MG63 (cell line): ENCODE data around the gene LTBP1. TPM values are rescaled to one million over a fixed set of nuclear protein-coding genes. Genes with fewer than 3 reads are reported as not detected.

Source experiments
- DNase-seq: peaks from one replicate; pipeline ENCODE4 v3.0.0-alpha.2; 2020
- H3K27me3 ChIP-seq: fragments of 250-450 bp; sonication (Bioruptor Pico); 2 replicates; pipeline ENCODE4 v1.5.1; 2020; ENCODE audit warnings: mild to moderate bottlenecking, moderate library complexity
- H3K36me3 ChIP-seq: fragments of 250-450 bp; sonication (Bioruptor Pico); 2 replicates; pipeline ENCODE4 v1.5.1; 2020; ENCODE audit warnings: mild to moderate bottlenecking, moderate library complexity
- H3K4me3 ChIP-seq: fragments of 250-450 bp; sonication (Bioruptor Pico); 2 replicates; pipeline ENCODE4 v1.5.1; 2020; ENCODE audit warnings: mild to moderate bottlenecking, moderate library complexity
- H3K9me3 ChIP-seq: fragments of 250-450 bp; sonication (Bioruptor Pico); 2 replicates; pipeline ENCODE4 v1.5.1; 2020; ENCODE audit warnings: mild to moderate bottlenecking, moderate library complexity
- total RNA-seq: library from RNA; depleted of rRNA; stranded (reverse); fragments of >200 nt; shearing (Covaris generic); gene quantifications from 2 replicates; pipeline ENCODE4 v1.2.3, GENCODE V29; 2014; ENCODE audit warnings: low replicate concordance

LTBP1 gene
- total RNA-seq, 1 experiment from 2014 or later: 95.7 TPM

GRCh38 chr2:33292063-33292462 is 345.3 kb downstream of the LTBP1 start:
- no peaks in the 10 kb centered on the region for H3K27me3 ChIP-seq
- no peaks in the 10 kb centered on the region for H3K9me3 ChIP-seq
- H3K36me3 ChIP-seq: peaks cover 13% of the 10 kb centered on the region
- DNase-seq: no peak
- H3K4me3 ChIP-seq: no peak overlapping the region

DNA sequence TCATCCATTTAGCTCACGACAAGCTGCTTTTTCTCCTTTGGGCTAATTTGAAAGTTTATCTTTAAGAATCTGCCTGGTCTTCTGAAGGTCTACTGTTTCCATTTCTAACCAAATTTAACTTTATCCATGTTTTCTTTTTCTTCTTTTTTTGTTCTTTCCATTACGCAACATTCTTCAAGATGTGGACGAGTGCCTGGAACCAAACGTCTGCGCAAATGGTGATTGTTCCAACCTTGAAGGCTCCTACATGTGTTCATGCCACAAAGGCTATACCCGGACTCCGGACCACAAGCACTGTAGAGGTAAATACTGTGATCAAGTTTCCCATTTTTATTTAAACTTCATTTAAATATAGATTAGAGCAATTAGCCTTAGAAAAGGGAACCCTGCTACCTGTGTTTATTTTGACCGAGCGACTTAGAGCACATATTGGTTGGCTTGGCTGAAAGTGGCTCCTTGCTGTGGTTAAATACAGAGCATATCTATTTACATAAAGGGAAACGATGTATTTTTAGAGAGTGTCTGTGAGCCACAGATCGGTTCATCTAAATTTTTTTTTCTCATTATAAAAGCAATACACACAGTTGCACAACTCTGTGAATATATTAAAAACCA is 346.3 kb downstream of the LTBP1 start:
- peaks cover 10% of the 10 kb centered on the region for H3K36me3 ChIP-seq
- no peaks in the 10 kb centered on the region for H3K27me3 ChIP-seq
- H3K9me3 ChIP-seq: no peaks in the 10 kb centered on the region
- no peak overlapping the region for H3K4me3 ChIP-seq
- no peak for DNase-seq

DNA sequence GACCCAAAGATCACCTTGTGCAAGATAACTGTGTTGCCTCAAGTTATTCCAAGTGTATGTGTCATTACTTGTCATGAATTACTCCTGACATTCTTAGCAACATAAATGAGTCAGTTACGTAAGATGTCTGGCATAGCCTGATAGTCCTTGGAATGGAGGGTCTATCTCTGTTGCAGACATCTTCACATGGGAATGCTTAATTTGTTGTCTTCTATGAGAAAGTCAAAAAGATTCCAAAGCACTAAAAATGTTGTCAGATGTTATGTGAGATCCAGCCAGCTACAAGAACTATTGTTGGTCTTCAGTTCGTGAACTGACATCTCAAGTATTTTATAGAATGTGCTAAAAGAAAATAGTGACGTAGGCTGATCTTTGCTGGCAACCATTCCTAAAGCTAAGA is 351.5 kb downstream of the LTBP1 start:
- H3K4me3 ChIP-seq: no peak overlapping the region
- no peaks in the 10 kb centered on the region for H3K27me3 ChIP-seq
- no peak for DNase-seq
- peaks cover 13% of the 10 kb centered on the region for H3K36me3 ChIP-seq
- no peaks in the 10 kb centered on the region for H3K9me3 ChIP-seq

DNA sequence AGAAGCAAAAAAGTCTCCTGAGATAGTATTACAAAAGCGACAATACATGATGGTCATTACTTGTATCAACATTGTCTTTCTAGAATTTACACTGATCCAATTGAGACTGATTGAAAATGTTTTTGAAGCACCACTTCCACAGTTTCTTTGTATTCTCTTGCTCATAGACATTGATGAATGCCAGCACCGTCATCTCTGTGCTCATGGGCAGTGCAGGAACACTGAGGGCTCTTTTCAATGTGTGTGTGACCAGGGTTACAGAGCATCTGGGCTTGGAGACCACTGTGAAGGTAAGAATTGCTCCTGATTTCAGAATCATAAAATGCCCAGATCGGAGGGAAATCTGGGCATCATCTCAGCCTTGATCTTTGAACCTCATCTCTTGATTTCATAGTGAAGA is 354.6 kb downstream of the LTBP1 start:
- Histone ChIP-seq H3K27me3 (no peaks in the 10 kb centered on the region), H3K36me3 (peaks cover 6% of the 10 kb centered on the region), H3K9me3 (no peaks in the 10 kb centered on the region), H3K4me3 (no peak overlapping the region)
- no peak for DNase-seq

DNA sequence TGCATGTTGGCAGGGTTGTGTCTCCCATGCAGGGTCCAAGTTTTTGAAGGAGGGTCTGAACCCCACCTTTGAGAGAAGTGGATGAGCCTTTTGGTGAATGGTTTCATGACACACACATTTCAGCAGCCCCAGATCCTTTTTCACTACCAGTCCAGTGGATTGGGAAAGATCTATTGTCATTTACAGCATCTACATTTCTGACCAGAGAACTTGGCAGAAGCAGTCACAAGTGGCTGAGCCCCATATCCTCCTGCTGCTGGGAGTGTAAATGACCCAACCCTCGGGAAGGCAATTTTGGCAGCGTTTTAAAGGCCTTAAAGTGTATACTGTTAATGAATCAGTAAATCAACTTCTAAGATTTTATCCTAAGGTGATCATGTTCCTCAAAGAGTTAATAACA is 355.6 kb downstream of the LTBP1 start:
- no peak for DNase-seq
- Histone ChIP-seq H3K27me3 (no peaks in the 10 kb centered on the region), H3K4me3 (no peak overlapping the region), H3K36me3 (peaks cover 6% of the 10 kb centered on the region), H3K9me3 (no peaks in the 10 kb centered on the region)

DNA sequence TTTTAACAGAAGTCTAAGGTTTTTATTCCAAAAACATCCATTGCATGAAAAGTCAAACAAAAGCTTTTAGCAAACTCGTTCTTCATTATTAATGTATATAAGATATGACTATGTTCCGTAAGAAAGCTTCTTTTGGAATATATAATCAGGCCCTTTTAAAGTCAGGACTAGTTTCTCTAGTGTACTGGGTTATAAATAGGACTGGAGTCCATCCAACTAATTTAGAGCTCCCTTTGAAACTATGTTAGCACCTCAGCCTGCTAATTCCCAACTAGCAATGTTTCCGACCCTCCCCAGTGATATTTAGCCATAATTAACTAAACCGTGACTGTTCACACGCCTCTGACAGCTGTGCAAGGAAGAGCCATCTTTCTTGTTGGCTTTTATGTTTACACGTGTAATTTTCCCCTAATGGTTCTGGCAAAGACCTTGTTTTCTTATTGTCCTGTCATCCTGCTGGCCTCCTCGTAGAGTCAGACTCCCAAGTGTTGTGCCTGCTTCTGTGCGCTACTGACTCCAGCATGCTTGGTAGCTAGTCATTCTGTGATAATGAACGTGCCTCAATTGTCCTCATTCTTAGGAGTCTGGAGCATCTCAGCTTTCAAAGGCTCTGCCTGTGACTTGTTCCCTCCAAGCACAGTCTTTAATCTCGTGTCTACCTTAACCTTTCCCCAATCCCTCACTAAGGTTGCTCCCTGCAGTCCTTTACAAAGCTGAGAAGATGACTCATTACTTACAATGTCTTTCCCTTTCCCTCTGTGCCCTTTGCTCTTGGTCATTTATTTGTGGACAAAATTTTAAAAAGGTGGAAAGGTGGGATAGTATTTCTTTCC is 357.5 kb downstream of the LTBP1 start:
- no peak for DNase-seq
- H3K9me3 ChIP-seq: no peaks in the 10 kb centered on the region
- H3K36me3 ChIP-seq: peaks cover 6% of the 10 kb centered on the region
- H3K4me3 ChIP-seq: no peak overlapping the region
- no peaks in the 10 kb centered on the region for H3K27me3 ChIP-seq

DNA sequence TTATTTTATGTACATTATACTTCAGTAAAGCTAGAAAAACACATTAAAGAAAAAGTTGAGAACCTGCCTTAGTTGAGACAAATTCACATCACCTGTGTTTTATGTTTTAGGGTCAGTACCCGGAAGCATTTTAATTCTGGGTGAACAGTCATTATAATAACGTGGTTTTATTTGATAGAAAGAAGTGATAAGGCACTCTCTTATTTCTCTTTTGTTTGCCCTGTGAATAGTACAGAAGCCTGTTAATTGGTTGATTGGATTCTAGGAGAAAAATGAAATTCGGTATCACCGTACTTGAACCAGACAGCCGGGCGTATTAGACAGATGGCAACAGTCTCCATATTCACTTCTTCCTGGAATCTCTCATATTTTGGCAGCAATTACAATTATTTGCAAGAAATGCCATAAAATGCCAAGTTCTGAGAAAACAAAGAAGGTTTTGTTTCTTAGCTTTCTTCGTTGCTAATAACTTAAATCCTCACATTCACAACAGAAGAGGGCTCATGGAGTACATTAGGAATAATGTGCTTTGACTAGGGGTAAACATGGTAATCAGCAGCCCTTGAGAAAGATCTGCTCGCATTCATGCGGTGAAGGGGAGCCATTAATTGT is 361.0 kb downstream of the LTBP1 start:
- no peak for DNase-seq
- Histone ChIP-seq H3K36me3 (no peaks in the 10 kb centered on the region; the same call in 1 of the 2 replicates), H3K27me3 (no peaks in the 10 kb centered on the region), H3K9me3 (no peaks in the 10 kb centered on the region), H3K4me3 (no peak overlapping the region)

GRCh38 chr2:33312355-33312754 is 365.6 kb downstream of the LTBP1 start:
- H3K27me3 ChIP-seq: no peaks in the 10 kb centered on the region
- no peaks in the 10 kb centered on the region for H3K9me3 ChIP-seq
- no peak for DNase-seq
- H3K36me3 ChIP-seq: no peaks in the 10 kb centered on the region; the same call in 1 of the 2 replicates
- no peak overlapping the region for H3K4me3 ChIP-seq

DNA sequence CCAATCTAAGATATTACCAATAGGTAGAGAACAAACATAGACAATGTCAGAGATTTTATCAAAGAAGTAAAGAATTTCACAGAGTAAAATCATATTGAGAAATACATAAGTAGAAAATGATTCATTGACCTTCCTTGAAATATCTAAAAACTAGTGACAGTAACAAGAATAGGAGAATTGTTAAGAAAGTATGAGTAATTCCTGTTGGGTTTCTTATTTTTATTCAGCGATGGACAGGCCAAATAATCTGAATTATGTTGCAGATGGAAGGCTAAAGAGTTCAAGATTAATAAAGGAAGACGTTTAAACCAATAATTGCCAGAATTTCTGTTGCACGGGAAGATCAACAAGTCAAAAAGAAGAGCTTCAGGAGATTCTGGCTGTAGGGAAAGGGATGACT is 366.3 kb downstream of the LTBP1 start:
- Histone ChIP-seq H3K9me3 (no peaks in the 10 kb centered on the region), H3K36me3 (no peaks in the 10 kb centered on the region; the same call in 1 of the 2 replicates), H3K27me3 (no peaks in the 10 kb centered on the region), H3K4me3 (no peak overlapping the region)
- DNase-seq: no peak

GRCh38 chr2:33314541-33314940 is 367.8 kb downstream of the LTBP1 start:
- H3K36me3 ChIP-seq: no peaks in the 10 kb centered on the region; the same call in 1 of the 2 replicates
- no peaks in the 10 kb centered on the region for H3K27me3 ChIP-seq
- H3K9me3 ChIP-seq: no peaks in the 10 kb centered on the region
- H3K4me3 ChIP-seq: no peak overlapping the region
- DNase-seq: no peak

DNA sequence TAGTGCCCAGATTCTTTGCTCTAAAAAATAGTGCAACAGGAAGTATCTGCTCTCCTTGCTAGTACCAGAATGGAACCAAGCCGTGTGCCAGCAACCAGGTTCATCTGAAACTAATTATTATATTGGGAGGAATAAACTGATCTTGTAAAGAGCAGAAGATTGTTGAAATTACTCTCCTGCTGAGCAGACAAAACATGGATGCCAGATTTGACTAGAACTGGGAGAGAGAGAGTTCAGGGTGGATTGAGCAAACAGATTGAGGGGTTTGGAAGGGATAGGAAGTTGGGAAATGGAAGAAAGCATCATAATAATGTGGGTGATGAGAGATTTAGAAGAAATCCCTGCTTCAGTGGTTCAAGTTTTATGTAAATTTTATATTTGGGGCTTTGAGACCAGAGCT is 369.6 kb downstream of the LTBP1 start:
- Histone ChIP-seq H3K4me3 (no peak overlapping the region), H3K27me3 (no peaks in the 10 kb centered on the region), H3K36me3 (no peaks in the 10 kb centered on the region; the same call in 1 of the 2 replicates), H3K9me3 (no peaks in the 10 kb centered on the region)
- DNase-seq: no peak

DNA sequence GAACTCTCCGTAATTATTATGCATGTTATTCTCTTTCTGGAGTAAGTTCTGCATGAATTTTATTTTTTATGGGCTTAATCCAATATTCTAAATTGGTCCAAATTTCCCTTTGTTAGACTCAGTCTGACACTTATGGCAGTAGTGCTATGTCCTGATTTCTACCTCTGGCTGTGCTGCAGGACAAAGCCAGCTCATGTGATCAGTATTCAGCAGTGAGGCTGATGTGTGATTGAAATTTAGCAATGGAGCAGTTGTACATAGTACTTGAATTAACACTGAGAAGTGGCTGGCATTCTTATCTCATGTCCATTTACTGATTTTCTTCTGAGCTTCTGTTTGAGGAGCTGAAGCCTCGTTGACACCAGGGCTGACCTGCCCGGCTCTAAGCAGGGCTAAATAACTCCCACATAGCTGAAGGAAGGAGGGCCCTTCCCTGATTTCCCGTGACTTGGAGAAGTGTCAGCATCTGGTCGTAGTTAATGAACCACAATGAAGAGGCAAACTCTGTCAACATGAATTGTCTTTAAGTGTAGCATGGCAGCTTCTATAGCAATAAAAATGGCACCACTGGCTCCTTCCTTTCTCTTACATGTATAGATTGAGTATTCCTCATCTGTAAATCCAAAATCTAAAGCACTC is 370.7 kb downstream of the LTBP1 start:
- no peaks in the 10 kb centered on the region for H3K27me3 ChIP-seq
- H3K4me3 ChIP-seq: no peak overlapping the region
- no peak for DNase-seq
- no peaks in the 10 kb centered on the region for H3K9me3 ChIP-seq
- H3K36me3 ChIP-seq: no peaks in the 10 kb centered on the region; the same call in 1 of the 2 replicates

DNA sequence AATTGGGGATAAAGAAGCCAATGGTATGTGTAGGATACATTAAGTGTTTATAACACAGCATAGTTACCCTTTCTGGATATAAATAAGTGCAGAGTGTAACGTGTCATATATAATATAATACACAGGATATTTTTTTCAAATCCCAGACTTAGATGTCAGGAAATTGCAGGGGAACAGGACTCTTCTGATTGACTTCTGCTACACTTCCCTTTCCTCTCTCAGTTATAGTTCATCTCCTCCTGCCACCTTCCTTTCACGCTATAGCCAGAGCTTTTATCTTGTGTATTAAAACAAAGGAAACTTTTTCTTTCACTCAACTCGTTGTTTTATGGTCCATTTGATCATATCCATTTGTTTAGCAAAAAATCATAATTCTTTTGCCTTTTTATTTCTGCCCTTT is 371.7 kb downstream of the LTBP1 start:
- no peaks in the 10 kb centered on the region; the same call in 1 of the 2 replicates for H3K36me3 ChIP-seq
- H3K27me3 ChIP-seq: no peaks in the 10 kb centered on the region
- DNase-seq: no peak
- H3K4me3 ChIP-seq: no peak overlapping the region
- H3K9me3 ChIP-seq: no peaks in the 10 kb centered on the region

DNA sequence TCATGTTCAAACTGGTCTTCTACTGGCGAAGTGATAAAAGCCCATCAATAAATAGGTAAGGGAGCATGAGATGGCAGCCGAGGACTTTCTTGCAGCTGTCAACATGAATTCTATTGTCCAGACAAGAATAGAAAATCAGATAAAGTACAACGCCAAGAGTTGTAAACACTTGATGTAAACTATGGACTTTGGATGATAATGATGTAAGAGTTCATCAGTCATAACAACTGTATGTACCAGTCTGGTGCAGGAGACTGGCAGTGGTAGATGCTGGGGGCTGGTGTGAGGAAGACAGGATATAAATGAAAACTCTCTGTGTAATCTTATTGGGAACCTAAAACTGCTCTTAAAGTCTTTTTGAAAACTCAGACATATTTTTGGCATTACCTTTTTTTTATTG is 373.8 kb downstream of the LTBP1 start:
- Histone ChIP-seq H3K36me3 (no peaks in the 10 kb centered on the region; the same call in 1 of the 2 replicates), H3K4me3 (no peak overlapping the region), H3K9me3 (no peaks in the 10 kb centered on the region), H3K27me3 (no peaks in the 10 kb centered on the region)
- DNase-seq: peak; percentile 5

- no peaks in the 10 kb centered on the region for H3K9me3 ChIP-seq
- no peaks in the 10 kb centered on the region for H3K27me3 ChIP-seq
- no peak for DNase-seq
- H3K4me3 ChIP-seq: no peak overlapping the region
- no peaks in the 10 kb centered on the region; the same call in 1 of the 2 replicates for H3K36me3 ChIP-seq
Measured at GRCh38 chr2:33321236-33321771, 374.6 kb downstream of the LTBP1 start.

DNA sequence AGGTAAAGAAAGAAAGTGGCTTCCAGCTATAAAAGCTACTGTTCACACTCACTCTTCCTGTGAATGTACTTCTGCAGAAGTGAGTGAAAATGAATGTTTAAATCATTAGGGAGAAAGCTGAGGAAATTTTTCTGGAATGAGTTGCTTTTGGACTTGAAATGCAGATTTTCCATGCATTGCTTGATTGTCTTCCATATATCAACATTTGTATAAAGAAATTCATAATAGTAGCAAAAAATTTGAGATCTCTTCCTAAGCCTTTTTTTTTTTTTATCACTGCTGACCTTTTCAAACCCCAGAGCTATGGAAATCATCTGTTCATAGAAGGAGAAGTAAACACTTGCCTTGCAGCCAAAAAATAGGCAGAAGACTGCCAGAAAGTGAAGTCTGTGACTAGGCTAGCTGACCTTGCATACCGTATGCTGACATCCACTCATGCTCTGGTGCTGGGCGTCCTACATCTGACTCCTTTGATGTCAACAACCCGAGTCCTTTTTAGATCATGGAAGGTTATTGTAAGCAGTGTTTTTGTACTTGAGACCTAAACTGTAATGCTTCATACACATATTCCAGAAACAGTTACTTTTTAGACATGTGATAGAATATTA is 375.2 kb downstream of the LTBP1 start:
- Histone ChIP-seq H3K36me3 (no peaks in the 10 kb centered on the region; the same call in 1 of the 2 replicates), H3K4me3 (no peak overlapping the region), H3K9me3 (no peaks in the 10 kb centered on the region), H3K27me3 (no peaks in the 10 kb centered on the region)
- DNase-seq: peak; percentile 38
